Loucy (cell line): ENCODE data around the gene GALNT10.

ENCODE experiments used
- EZH2phosphoT487 ChIP-seq: fragments of 200-600 bp; IDR thresholded peaks from 2 replicates; pipeline ENCODE4 v1.6.1; 2018; ENCODE audit warnings: antibody characterized with exemption, mild to moderate bottlenecking, moderate library complexity, borderline replicate concordance
- TF ChIP-seq, protein P1 (sequence below): fragments of 200-600 bp; sonication (generic); conservative IDR thresholded peaks from 2 replicates; pipeline ENCODE4 v1.5.1; 2014; ENCODE audit warnings: mild to moderate bottlenecking, antibody characterized with exemption, low read length

DNA sequence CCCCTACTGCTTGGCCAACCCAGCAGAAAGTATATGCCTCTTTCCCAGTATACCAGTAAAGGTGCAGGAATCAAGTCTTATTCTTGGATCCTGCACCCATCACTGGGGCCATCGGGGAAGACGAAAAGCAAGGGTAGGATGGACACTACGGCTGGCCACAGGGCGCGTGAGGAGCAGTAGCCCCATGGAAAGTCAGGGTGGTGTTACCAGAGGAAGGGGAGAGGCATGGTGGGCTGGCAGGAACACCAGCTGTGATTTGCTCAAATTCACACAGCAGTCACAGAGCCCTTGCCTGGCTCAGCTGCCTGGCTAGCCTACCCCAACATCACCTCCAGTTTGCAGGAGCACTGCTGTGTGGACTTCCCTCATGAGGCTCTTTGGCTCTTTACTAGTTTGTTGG is 220.8 kb downstream of the GALNT10 start:
- TF ChIP-seq, protein P1, sequence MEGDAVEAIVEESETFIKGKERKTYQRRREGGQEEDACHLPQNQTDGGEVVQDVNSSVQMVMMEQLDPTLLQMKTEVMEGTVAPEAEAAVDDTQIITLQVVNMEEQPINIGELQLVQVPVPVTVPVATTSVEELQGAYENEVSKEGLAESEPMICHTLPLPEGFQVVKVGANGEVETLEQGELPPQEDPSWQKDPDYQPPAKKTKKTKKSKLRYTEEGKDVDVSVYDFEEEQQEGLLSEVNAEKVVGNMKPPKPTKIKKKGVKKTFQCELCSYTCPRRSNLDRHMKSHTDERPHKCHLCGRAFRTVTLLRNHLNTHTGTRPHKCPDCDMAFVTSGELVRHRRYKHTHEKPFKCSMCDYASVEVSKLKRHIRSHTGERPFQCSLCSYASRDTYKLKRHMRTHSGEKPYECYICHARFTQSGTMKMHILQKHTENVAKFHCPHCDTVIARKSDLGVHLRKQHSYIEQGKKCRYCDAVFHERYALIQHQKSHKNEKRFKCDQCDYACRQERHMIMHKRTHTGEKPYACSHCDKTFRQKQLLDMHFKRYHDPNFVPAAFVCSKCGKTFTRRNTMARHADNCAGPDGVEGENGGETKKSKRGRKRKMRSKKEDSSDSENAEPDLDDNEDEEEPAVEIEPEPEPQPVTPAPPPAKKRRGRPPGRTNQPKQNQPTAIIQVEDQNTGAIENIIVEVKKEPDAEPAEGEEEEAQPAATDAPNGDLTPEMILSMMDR, result no peak
- no peak for TF ChIP-seq EZH2phosphoT487
